ENCODE measurements around the gene ELK1.

The ELK1 gene

DNA sequence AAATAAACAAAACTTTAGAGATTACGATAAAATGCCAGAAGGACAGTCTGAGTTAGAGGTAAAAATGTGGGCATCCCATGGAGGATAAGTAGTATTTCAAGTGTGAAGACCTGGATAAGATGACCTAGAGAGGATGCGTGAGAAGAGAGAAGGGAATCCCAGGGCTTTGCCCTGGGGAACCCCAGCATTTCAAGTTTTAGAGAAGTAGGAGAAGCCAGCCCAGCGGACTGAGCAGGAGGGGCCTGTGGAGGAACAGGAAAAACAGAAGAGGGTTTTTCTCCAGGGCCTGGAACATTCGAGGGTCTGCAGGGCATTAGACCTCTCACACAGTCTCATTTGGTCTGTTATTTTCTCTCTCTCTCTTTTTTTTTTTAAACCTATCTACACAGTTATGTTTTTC is 17.7 kb downstream of the ELK1 start:
- no peak for DNase-seq
- H3K27me3 Mint-ChIP-seq (ENCODE audit: low read depth, poor library complexity) = no peaks in the 10 kb centered on the region
- H3K36me3 Mint-ChIP-seq (ENCODE audit: low read depth) = peaks cover 13% of the 10 kb centered on the region
- H3K27ac Mint-ChIP-seq = no peak overlapping the region
- H3K4me1 Mint-ChIP-seq = peaks cover 10% of the 10 kb centered on the region
- TF ChIP-seq, protein P1, sequence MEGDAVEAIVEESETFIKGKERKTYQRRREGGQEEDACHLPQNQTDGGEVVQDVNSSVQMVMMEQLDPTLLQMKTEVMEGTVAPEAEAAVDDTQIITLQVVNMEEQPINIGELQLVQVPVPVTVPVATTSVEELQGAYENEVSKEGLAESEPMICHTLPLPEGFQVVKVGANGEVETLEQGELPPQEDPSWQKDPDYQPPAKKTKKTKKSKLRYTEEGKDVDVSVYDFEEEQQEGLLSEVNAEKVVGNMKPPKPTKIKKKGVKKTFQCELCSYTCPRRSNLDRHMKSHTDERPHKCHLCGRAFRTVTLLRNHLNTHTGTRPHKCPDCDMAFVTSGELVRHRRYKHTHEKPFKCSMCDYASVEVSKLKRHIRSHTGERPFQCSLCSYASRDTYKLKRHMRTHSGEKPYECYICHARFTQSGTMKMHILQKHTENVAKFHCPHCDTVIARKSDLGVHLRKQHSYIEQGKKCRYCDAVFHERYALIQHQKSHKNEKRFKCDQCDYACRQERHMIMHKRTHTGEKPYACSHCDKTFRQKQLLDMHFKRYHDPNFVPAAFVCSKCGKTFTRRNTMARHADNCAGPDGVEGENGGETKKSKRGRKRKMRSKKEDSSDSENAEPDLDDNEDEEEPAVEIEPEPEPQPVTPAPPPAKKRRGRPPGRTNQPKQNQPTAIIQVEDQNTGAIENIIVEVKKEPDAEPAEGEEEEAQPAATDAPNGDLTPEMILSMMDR (IDR thresholded peaks at IDR 0.05) = no peak
- peaks cover 33% of the 10 kb centered on the region for H3K9me3 Mint-ChIP-seq
- no peak overlapping the region for H3K4me3 Mint-ChIP-seq

DNA sequence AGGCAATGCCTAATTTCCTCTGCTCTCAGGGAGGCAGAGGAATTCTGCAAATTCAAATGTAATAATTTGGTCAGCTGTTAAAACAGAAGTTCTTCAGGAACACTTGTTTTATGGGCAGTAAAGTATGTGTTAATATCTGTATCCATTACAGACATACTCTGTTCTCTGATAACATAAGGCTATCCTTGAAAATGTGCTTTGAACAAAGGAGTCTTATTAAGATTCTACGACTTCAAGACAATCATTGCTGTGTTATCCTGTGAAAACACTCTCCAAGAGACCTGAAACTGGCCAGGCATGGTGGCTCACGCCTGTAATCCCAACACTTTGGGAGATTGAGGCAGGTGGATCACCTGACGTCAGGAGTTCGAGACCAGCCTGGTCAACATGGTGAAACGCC is 18.7 kb downstream of the ELK1 start:
- H3K27ac Mint-ChIP-seq = no peak overlapping the region
- TF ChIP-seq, protein P1 (IDR thresholded peaks at IDR 0.05) = no peak
- no peaks in the 10 kb centered on the region for H3K27me3 Mint-ChIP-seq (ENCODE audit: low read depth, poor library complexity)
- H3K4me3 Mint-ChIP-seq = no peak overlapping the region
- H3K9me3 Mint-ChIP-seq = peaks cover 26% of the 10 kb centered on the region
- H3K36me3 Mint-ChIP-seq (ENCODE audit: low read depth) = peaks cover 5% of the 10 kb centered on the region
- no peak for DNase-seq
- H3K4me1 Mint-ChIP-seq = peaks cover 10% of the 10 kb centered on the region

DNA sequence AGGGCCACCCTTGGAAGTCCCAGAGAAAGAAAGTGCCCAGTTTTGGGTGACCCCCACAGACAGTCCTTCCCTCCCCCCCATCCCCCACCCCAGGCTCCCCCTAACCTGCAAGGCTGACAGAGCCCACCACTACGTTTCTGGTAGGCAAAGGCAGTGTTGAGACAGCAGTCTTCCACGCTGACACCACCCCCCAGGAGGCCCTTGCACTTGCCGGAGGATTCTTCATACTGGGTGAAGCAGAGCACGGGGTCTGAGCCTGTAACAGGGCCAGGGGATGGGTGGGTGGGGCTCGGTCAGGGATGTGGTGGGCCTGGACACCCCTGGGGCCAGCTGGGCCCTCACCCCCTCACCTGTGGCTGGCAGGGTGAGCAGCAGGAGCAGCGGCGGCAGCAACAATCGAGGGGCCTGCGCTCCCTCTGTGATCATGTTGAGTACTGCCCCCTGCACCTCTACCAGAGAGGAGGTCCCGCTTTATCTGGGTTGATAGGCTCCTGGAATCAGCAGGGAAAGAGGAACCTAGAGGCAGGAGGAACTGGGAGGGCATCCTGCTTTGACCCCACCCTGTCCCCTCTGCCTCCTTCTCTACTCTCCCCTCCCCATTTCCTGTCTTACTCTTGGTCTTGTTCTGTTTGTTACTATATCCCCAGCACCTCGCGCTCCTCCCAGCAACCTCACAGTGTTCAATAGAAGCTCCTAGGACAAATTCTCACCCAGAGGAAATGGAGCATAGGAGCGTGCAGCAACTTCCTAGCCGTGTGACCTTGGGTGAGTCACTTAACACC is 20.8 kb downstream of the ELK1 start, which contains the start of gene CFP:
TSS of gene CFP (minus strand) at position 512 of the 782 bp plus-strand sequence. CDS start at position 426, 86 bp downstream.
- Mint-ChIP-seq H3K9me3 (peaks cover 42% of the 10 kb centered on the region), H3K27me3 (ENCODE audit: low read depth, poor library complexity) (peaks cover 3% of the 10 kb centered on the region), H3K4me3 (no peak within 1 kb of the TSS), H3K36me3 (ENCODE audit: low read depth) (no peaks in the 10 kb centered on the region), H3K27ac (no peak within 1 kb of the TSS), H3K4me1 (peaks cover 10% of the 10 kb centered on the region)
- DNase-seq = no peak
- TF ChIP-seq, protein P1 (IDR thresholded peaks at IDR 0.05) = no peak

DNA sequence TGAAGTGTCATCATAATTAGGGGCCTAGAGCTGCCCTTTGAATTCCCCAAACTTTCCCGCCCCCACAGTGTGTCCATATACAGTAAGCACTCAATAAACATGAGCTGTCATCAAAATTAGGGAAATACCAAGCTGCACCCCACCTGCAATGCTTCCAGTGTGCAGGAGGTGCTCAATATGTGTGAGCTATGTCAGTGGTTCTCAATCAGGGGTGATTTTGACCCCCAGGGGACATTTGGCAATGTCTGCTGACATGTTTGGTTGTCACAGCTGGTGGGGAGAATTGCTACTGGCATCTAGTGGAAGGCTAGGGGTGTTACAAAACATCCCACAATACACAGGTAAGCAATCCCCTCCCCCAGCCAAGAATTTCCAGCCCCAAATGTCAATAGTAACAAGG is 21.4 kb downstream of the ELK1 start:
- Mint-ChIP-seq H3K27ac (no peak overlapping the region), H3K27me3 (ENCODE audit: low read depth, poor library complexity) (peaks cover 3% of the 10 kb centered on the region)
- no peak for DNase-seq

DNA sequence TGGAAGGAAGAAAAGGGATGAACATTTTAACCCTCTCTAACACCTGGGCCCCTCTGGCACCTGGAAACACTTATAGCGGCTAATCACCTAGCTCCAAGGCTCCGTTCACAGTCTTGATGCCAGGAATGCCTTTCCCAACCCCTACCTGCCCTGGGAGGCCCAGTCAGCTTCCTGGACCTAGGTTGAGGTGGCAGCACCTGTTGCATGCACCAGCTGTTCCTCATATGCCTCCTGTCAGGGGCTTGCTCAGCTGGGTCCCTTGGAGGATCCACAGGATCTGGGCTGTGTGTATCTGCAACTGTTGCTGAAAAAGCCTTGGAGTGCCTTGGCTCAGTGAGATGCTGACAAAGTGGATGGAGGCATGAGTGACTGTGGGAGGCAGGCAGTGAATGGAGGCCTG is 25.0 kb downstream of the ELK1 start:
- Mint-ChIP-seq H3K27ac (no peak overlapping the region), H3K36me3 (ENCODE audit: low read depth) (no peaks in the 10 kb centered on the region), H3K9me3 (peaks cover 72% of the 10 kb centered on the region), H3K4me1 (peaks cover 19% of the 10 kb centered on the region), H3K4me3 (no peak overlapping the region), H3K27me3 (ENCODE audit: low read depth, poor library complexity) (peaks cover 35% of the 10 kb centered on the region)
- TF ChIP-seq, protein P1 (IDR thresholded peaks at IDR 0.05) = no peak
- DNase-seq = no peak

More for the DNA sequence above, 21.4 kb downstream of the ELK1 start:
- peaks cover 12% of the 10 kb centered on the region for H3K4me1 Mint-ChIP-seq
- no peak overlapping the region for H3K4me3 Mint-ChIP-seq
- H3K36me3 Mint-ChIP-seq (ENCODE audit: low read depth) = no peaks in the 10 kb centered on the region
- peaks cover 45% of the 10 kb centered on the region for H3K9me3 Mint-ChIP-seq
- TF ChIP-seq, protein P1 (IDR thresholded peaks at IDR 0.05) = no peak
